ENCODE data around the gene MYO18B. TPM values are rescaled to one million over a fixed set of nuclear protein-coding genes. Genes with fewer than 3 reads are reported as not detected.

The MYO18B gene
- total RNA-seq, 1 donor from 2014 or later = not detected

DNA sequence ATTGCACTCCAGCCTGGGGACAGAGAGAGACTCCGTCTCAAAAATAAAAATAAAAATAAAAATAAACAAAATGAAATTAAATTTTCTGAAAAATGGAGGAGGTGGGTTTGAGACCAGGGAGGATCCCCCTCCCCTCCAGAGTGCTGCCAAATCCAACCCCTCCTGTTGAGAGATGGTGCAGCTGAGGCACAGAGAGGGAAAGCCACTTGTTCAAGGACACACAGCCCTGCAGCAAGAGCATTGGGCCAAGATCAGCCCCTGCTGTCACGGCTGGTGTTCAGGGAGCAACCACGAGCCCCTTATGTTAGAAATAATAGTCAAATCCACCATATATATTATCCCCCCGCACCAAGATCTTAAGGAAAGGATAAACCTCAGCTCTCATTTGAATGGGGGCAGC, 2.7 kb downstream of the MYO18B start:
- Histone ChIP-seq H3K4me3 (no peak overlapping the region), H3K27me3 (no peaks in the 10 kb centered on the region), H3K4me1 (no peaks in the 10 kb centered on the region), H3K9me3 (no peaks in the 10 kb centered on the region), H3K36me3 (no peaks in the 10 kb centered on the region), H3K27ac (no peak overlapping the region)
- no peak for DNase-seq (ENCODE audit: extremely low spot score in 2 of 2)
- TF ChIP-seq POLR2AphosphoS5 (IDR thresholded peaks at IDR 0.05; ENCODE audit: insufficient read depth in 1 of 2, low read depth in 1 of 2) (no peak), POLR2A (IDR thresholded peaks at IDR 0.05) (no peak)
- TF ChIP-seq, protein P1, sequence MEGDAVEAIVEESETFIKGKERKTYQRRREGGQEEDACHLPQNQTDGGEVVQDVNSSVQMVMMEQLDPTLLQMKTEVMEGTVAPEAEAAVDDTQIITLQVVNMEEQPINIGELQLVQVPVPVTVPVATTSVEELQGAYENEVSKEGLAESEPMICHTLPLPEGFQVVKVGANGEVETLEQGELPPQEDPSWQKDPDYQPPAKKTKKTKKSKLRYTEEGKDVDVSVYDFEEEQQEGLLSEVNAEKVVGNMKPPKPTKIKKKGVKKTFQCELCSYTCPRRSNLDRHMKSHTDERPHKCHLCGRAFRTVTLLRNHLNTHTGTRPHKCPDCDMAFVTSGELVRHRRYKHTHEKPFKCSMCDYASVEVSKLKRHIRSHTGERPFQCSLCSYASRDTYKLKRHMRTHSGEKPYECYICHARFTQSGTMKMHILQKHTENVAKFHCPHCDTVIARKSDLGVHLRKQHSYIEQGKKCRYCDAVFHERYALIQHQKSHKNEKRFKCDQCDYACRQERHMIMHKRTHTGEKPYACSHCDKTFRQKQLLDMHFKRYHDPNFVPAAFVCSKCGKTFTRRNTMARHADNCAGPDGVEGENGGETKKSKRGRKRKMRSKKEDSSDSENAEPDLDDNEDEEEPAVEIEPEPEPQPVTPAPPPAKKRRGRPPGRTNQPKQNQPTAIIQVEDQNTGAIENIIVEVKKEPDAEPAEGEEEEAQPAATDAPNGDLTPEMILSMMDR (IDR thresholded peaks at IDR 0.05) = no peak
- intact Hi-C loops (cut with DNase I) = no loop called here

DNA sequence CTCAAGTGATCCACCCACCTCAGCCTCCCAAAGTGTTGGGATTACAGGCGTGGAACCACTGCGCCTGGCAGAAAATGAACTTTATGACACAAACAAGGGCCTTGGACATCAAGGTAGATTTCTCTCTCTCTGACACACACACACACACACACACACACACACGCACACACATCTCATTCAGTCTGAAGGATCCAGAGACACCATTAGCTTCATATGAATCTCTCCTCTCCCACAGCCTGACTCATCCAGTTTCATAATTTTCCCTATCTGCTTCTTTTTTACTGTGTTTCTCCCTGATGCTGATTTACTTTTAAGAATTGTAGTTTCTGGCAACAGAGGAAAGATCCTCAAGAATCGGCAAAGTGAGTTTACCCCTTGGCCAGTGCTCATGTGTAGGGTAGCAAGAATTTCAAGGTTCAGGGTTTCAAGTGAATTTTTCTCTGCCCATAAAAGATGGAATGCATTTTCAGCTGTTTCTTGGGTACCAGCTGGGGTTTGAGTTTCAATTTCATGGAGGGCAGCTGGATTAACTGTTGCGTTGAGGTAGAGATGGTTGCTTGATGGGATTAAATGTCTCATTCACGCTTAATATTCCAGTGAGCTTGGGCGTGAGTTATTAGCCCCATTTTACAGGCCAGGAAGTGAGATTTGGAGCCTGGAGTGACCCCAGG, 3.5 kb downstream of the MYO18B start:
- Histone ChIP-seq H3K9me3 (no peaks in the 10 kb centered on the region), H3K27ac (no peak overlapping the region)
- intact Hi-C loops (cut with DNase I) = no loop called here

DNA sequence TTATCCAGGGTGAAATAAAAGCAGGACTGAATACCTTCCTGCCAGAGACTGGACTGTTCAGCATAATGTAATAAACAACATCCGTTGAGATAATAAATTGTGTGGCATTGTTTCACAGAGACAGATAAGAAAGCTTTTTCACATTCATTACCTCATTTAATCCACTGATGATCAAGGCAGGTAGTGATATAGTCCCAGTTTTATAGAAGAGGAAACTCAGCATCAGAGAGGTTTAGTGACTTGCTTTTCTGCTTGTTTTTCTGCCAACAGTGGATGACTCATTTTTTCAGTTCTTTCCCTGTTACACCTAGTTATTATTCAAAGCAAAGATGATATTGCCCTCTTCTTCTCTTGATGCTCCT, 4.0 kb downstream of the MYO18B start:
- DNase-seq (ENCODE audit: extremely low spot score in 2 of 2) = no peak
- no peaks in the 10 kb centered on the region for H3K27me3 ChIP-seq
- TF ChIP-seq POLR2A (IDR thresholded peaks at IDR 0.05) (no peak), POLR2AphosphoS5 (IDR thresholded peaks at IDR 0.05; ENCODE audit: insufficient read depth in 1 of 2, low read depth in 1 of 2) (no peak)
- no peaks in the 10 kb centered on the region for H3K9me3 ChIP-seq
- no peak overlapping the region for H3K4me3 ChIP-seq
- intact Hi-C loops (cut with DNase I) = no loop called here
- H3K4me1 ChIP-seq = no peaks in the 10 kb centered on the region
- H3K36me3 ChIP-seq = no peaks in the 10 kb centered on the region
- no peak overlapping the region for H3K27ac ChIP-seq

More for the DNA sequence above, 3.5 kb downstream of the MYO18B start:
- TF ChIP-seq, protein P1 (IDR thresholded peaks at IDR 0.05) = no peak
- TF ChIP-seq POLR2AphosphoS5 (IDR thresholded peaks at IDR 0.05; ENCODE audit: insufficient read depth in 1 of 2, low read depth in 1 of 2) = no peak
- TF ChIP-seq POLR2A (IDR thresholded peaks at IDR 0.05) = no peak
- DNase-seq (ENCODE audit: extremely low spot score in 2 of 2) = no peak
- Histone ChIP-seq H3K4me1 (no peaks in the 10 kb centered on the region), H3K27me3 (no peaks in the 10 kb centered on the region), H3K36me3 (no peaks in the 10 kb centered on the region), H3K4me3 (no peak overlapping the region)

- TF ChIP-seq, protein P1 (IDR thresholded peaks at IDR 0.05) = no peak
- TF ChIP-seq POLR2AphosphoS5 (IDR thresholded peaks at IDR 0.05; ENCODE audit: insufficient read depth in 1 of 2, low read depth in 1 of 2) = no peak
- TF ChIP-seq POLR2A (IDR thresholded peaks at IDR 0.05) = no peak
- H3K36me3 ChIP-seq = no peaks in the 10 kb centered on the region
- H3K9me3 ChIP-seq = no peaks in the 10 kb centered on the region
- H3K27me3 ChIP-seq = no peaks in the 10 kb centered on the region
- intact Hi-C loops (cut with DNase I) = no loop called here
- H3K27ac ChIP-seq = no peak overlapping the region
- no peaks in the 10 kb centered on the region for H3K4me1 ChIP-seq
- DNase-seq (ENCODE audit: extremely low spot score in 2 of 2) = no peak
- H3K4me3 ChIP-seq = no peak overlapping the region
Observed at GRCh38 chr22:25747245-25747944, 5.4 kb downstream of the MYO18B start.

DNA sequence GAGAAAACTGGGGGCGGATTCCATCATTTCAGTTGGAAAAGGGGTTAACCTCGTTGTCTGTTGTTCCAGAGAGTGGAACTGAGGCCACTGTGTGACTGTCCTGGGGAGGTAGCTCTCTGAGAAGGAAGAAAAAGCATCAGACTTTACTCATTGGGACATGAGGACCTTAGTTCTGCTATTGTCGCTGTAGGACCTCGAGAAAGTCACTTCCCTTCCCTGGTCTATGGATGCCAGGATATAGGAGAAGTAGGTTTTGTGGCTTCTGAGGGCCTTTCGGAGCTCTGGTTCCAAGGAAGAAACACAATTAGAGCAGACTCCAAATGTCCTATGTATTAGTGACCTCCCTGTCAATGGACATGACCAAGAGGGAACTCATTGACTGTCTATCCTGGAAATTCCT, 6.2 kb downstream of the MYO18B start:
- Histone ChIP-seq H3K9me3 (no peaks in the 10 kb centered on the region), H3K4me3 (no peak overlapping the region), H3K4me1 (no peaks in the 10 kb centered on the region), H3K27ac (no peak overlapping the region), H3K27me3 (no peaks in the 10 kb centered on the region), H3K36me3 (no peaks in the 10 kb centered on the region)
- intact Hi-C loops (cut with DNase I) = no loop called here
- TF ChIP-seq POLR2AphosphoS5 (IDR thresholded peaks at IDR 0.05; ENCODE audit: insufficient read depth in 1 of 2, low read depth in 1 of 2) = no peak
- no peak for TF ChIP-seq POLR2A (IDR thresholded peaks at IDR 0.05)
- TF ChIP-seq, protein P1 (IDR thresholded peaks at IDR 0.05) = no peak
- no peak for DNase-seq (ENCODE audit: extremely low spot score in 2 of 2)

Data from vagina (tissue), 2 donors.